ENCODE results near the gene NRL.
"Not testable (repeated sequence)": the region's sequence is repeated elsewhere in the genome, so short reads cannot be mapped to it uniquely, and the experiment has no call there.

NRL gene

DNA sequence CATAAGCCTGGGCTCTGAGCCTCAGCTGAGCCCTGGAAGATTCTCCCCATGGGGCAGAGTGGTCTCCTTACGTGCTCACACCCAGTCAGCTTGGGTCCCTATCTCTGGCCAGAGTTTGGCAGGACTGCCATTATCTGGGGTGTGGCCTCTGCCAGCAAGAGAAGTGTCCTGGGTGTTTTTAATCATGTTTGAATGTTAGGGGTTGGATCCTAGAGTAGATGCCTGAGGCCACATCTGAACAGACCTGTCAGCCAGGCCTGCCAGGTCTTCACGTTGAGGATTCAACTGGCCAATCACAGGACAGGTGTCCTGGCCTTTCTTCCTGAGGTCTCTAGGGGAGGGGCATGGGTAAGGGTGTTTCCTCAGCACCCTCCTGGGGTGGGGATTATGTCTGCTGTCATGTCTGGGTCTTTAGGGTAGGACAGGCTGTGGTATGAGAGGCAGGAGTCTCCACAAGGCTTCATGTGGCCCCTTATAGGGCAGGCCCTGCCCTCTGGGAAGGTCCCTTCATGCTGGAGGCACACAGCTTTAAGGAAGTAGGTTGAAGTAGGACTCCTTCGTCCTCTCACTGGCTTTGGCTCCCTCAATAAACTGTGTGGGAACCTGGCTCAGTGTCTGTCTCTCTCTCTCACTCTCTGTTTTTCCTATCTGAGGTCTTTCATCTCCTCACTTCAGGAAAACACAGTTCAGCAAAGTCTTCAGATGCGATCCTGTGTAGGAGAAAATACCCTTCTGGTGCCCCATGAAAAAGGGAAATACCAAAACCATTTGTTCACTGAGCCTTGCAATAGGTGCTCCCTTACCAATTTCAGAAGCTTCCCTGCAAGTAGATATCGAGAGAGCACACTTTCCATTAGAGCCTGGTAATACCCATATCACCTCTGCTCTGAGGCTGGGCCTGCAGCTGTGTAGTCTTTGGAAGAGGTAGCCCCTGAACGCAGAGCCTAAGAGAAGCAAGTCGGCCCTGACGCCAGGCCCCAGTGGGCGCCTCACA lies 9.0 kb upstream of the NRL start:
- no peak for DNase-seq (ENCODE audit: low read depth)

DNA sequence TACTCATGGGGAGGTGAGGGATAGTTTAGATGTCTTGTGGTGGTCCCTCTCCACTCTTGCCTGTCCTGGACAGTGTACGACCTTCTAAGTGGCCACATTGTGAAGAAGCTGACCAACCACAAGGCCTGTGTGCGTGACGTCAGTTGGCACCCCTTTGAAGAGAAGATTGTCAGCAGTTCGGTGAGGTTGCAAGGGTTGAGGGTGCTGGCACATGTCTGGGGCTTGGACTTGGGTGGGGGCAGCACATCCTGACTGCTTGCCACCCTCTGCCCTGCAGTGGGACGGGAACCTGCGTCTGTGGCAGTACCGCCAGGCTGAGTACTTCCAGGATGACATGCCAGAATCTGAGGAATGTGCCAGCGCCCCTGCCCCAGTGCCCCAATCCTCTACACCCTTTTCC lies 8.1 kb upstream of the NRL start:
- no peak for DNase-seq (ENCODE audit: low read depth)

DNA sequence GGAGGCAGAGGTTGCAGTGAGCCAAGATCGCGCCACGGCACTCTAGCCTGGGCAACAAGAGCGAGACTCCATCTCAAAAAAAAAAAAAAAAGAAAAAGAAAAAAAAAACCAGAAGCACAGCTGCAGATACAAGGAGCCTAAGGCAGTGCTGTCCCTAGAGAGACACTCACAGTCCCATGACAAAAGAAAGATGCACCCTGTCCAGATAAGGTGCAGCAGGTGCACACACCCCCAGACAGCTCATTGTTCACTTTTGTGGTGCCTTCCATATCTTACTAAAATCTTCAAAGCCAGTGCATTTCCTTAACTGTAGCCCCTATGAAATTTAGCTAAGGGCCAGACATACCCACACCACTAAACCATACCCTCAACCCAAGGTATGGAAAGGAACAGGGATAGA lies 7.7 kb upstream of the NRL start:
- DNase-seq (ENCODE audit: low read depth), result no peak

DNA sequence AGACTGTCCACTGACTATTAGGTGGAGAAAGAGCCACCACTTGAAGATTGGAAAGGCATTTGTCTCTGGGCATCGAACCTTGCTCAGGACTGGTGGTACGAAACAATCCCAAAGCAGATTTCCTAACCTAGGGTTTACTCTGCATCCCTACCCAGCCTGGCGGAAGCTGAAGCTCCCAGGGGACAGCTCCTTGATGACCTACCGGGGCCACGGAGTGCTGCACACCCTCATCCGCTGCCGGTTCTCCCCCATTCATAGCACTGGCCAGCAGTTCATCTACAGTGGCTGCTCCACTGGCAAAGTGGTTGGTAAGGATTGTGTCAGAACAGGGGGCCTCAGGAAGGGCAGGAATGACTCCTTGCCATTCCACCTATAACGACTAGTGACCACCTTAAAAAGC lies 6.5 kb upstream of the NRL start:
- no peak for DNase-seq (ENCODE audit: low read depth)

DNA sequence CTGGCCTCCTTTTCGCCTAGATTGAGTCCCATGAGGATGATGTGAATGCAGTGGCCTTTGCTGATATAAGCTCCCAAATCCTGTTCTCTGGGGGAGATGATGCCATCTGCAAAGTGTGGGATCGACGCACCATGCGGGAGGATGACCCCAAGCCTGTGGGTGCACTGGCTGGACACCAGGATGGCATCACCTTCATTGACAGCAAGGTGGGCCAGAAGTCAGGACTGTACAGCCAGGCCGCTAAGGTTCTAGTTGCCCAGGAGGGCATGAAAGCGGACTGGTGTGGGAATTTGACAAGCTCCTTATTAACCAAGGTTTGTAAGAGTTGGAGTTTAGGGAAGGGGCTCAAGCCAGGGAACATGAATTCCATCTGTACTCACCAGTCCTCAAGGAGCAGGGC lies 4.9 kb upstream of the NRL start:
- DNase-seq (ENCODE audit: low read depth), result no peak

DNA sequence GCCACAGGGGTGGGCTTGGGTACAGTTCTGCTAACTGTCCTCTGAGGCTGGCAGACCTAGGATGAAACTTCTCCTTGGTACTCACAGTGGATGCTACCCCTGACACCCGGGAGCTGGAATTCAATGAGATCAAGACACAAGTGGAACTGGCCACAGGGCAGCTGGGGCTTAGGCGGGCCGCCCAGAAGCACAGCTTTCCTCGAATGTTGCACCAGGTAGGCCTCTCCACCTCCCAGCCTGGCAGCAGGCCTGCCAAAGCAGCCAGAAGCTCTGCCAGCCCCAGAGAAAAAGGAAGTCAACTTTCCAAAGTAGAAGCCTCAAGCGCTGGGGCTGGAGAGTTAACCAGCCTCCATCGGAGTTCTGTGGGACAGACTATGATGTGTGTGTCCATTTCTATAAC lies 2.4 kb upstream of the NRL start:
- no peak for DNase-seq (ENCODE audit: low read depth)

DNA sequence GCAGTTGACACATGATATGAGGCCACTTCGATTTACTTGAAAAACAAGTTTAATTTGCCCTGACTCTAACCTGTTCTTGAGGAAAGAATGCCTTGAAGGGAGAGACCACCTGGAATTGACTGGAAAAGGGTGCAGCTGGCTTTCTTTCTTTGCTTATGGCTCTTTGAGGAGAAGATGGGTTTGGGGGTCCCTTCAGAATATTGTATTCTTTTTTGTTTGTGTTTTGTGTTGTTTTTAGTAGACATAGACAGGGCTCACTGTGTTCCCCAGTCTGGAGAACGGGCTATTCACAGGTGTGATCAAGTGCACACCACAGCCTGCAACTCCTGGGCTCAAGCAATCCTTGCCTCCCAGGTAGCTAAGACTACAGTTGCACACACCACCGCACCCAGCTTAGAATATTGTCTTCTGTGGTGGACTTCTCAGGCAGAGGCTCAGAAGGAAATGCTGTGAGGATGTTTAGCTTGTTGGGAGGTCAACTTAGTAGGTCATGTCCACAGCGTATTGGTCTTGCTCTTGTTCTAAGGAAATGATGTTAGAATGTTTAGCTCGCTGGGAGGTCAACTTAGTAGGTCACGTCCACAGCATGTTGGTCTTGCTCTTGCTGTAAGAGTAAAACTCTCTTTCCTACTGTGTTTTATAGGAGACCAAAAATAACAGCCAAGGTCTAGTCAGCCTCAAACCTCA lies 1.5 kb upstream of the NRL start:
- no peak for DNase-seq (ENCODE audit: low read depth)

DNA sequence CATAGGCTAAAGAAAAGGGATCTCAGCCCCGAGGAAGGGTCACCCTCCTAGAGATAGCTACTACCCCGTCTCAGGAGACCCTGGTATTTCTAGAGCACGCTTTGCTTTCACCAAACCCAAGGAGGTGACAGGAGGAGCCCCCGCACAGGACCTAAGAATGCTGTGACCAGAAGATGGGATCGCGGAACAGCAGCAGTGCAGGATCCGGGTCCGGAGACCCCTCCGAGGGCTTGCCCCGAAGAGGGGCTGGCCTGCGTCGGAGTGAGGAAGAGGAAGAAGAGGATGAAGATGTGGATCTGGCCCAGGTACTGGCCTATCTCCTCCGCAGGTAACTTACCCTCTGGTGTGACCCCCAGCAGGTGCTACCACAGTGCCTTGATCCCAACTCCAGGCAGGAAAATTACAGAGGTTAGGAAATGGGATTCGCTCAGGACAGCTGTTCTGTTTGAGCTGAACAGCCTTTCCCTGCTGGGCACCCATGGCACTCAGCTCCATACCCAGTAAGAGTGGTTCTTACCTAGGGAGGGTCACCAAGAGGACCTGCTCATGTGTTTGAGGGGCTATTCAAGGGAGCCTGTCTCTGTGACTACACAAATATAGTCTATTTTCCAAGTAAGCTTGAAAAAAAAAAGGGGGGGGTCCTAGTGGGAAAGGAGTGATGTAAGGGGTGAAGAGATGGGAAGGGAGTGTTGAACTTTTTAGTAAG lies 826 bp upstream of the NRL start:
- no peak for DNase-seq (ENCODE audit: low read depth)

DNA sequence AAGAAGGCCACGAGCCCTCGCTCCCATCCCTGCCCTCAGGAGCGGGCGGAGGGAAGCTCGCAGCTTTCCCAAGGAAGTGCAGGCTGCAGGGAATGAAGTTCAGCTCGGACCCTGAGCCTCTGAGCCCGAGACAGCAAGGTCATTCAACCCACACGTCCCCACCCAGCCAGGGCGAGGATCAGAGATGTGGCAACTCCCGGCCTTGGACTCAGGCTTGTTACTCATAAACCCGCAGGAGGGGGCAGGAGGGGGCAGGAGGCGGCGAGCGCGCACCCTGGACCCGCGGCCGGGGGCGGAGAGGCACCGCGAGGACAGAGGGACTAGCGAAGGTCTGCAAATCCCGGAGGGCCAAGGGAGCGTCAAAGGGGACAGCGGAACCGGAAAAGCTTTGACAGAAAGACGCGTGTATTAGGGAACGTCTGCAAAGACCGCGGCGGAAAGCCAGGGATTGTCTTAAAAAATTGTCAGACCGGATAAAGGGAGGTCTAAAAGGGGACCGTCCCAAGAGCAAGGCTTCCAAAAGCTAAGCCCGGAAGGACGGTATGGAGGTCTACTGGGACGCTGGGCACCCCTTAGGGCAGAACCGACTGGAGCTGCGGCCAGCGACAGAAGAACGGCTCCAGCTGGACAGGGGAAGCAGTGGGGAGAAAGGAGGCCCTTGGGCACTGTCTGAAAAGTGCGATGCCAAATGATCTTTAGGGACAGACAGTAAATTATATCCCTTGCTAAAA lies 783 bp downstream of the NRL start:
- DNase-seq (ENCODE audit: low read depth), result peak; percentile 73

DNA sequence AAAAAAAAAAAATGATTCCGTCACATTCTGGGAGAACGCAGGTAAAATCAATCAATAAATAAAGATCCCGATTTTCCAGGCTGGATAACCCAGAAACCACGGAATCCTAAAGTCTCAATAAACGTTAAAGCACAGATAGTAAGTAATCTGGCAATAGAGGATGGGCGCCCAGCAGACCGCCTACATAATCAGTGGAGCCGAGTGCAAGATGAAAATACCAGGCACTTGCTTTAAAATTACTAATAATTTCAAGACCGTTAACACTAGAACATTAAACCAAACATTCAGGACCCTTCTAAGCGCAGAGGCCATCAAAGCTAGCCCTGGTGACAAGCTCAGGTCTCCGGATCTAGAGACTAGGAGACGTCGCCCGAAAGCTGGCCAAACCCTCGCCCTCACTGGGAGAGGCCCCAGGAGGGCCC lies 1.4 kb downstream of the NRL start:
- no peak for DNase-seq (ENCODE audit: low read depth)

DNA sequence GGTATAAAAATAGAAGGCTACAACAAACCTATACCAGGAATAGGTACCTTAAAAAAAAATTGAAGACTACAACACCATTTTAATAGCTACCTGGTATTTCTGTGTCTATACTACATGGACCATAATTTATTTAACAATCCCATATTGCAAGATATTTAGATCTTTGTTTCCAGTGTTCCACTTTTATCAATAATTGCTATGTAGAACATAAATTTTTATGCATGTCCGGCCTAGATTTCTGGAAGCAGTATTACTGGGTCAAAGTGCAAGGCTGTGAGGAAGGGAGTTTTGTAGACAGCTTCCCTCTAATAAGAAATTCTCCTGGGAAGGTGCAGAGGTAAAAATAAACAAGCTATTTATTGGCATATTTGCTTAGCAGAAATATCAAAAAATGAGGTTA lies 4.2 kb downstream of the NRL start:
- DNase-seq (ENCODE audit: low read depth), result no peak

DNA sequence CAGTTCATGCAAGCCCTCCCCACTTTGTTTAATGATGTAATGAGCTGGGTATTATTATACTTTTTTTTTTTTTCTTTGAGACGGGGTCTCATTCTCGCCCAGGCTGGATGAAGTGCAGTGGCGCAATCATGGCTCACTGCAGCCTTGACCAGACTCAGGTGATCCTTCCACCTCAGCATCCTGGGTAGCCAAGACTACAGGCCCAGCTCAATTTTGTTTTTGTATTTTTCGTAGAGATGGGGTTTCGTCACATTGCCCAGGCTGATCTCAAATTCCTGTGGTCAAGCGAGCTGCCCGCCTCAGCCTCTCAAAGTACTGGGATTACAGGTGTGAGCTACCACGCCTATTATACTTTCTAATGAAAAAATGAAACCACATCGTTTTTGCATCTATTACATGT lies 4.7 kb downstream of the NRL start:
- no peak for DNase-seq (ENCODE audit: low read depth)

DNA sequence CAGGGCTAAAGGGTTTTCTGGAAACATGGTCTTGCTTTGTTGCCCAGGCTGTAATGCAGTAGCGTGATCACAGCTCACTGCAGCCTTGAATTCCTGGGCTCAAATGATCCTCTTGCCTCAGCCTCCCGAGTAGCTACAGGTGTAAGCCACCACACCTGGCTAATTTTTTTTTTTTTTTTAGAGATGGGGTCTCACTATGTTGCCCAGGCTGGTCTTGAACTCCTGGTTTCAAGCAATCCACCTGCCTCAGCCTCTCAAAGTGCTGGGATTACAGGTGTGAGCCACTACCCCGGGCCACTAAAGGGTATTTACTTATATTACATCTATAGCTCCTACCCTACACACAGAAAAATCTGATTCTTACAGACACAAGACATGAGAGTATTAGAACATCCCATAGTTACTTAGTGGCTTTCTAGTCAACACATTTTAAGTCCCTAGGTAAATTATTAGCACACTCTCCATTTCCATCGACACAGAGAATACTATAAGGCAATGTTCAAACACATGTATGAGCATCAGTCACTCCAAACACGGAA lies 6.3 kb downstream of the NRL start:
- DNase-seq (ENCODE audit: low read depth), result no peak

DNA sequence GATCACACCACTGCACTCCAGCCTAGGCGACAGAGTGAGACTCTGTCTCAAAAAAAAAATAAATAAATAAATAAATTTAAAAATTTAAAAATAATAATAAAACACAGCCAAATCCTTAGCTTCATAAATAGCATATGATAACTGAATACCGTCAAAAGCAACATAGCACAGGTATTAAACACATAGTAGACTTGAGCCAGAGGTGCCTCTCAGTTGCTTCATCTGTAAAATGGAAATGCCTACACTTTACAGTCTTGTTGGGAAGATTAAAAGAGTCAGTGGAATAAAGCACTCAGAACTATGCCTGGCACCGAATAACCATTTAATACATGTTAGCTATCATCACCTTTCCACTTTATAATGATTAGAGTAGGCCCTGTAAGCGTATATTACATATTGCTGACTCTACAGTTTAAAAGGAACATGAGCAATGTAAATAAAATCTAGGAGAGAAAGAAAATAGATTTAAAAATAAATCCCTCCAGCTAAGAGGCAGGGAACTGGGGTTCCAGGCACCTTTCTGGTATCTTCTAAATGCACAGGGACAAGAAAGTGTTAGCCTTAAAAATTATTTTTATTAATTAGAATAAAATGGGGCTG lies 8.0 kb downstream of the NRL start:
- DNase-seq (ENCODE audit: low read depth), result no peak

DNA sequence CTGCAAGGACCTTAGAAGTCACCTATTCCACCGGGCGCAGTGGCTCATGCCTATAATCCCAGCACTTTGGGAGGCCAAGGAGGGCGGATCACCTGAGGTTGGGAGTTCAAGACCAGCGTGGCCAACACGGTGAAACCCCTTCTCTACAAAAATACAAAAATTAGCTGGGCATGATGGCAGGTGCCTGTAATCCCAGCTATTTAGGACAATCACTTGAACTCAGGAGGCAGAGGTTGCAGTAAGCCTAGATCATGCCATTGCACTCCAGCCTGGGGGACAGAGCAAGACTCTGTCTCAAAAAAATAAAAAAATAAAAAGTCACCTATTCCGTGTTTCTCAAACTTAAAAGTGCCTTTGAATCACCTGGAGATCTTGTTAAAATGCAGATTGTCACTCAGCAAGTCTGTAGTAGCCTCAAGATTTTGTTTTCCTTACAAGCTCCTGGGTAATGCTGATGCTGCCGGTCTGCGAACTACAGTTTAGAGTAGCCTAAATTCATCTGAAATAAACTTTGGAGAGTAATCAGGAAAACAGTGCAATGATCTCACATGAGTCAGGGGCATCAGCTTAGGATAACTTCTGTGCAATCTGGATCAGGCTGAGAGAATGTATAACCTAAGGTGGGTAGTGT lies 9.0 kb downstream of the NRL start:
- not testable (repeated sequence) for DNase-seq (ENCODE audit: low read depth)

DNA sequence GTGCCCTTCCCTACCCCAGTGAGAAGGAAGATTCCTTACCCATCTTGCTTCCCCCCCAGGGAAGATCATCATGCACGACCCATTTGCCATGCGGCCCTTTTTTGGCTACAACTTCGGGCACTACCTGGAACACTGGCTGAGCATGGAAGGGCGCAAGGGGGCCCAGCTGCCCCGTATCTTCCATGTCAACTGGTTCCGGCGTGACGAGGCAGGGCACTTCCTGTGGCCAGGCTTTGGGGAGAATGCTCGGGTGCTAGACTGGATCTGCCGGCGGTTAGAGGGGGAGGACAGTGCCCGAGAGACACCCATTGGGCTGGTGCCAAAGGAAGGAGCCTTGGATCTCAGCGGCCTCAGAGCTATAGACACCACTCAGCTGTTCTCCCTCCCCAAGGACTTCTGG lies 11.3 kb downstream of the NRL start:
- DNase-seq (ENCODE audit: low read depth), result no peak

DNA sequence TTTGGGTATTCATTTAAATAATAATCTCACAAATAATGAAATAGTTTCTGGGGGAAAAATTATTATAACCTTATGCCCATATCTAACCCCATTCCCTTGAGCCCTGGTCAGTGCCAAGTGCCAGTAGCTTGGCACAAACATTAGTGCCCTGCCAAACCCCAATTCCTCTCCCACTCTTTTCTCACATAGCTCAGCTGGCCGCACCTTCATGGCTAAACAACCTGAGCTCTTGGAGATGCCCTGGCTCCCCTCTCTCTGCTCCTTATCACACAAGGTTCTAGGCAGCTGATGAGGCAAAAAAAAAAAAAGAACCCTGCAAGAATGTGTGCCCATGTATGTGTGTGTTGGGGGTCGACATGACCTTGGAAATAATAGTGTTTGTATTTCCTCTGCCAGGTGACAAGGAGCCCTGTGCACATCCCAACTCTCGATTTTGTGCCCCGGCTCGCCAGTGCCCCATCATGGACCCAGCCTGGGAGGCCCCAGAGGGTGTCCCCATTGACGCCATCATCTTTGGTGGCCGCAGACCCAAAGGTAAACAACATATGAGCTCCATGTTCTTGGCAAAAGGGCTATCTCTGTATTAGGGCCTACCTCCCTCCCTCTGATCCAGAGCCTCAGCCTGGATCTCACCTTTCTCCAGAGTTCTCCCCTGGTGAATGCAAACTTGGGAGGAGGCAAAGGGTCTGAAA lies 12.2 kb downstream of the NRL start:
- no peak for DNase-seq (ENCODE audit: low read depth)

DNA sequence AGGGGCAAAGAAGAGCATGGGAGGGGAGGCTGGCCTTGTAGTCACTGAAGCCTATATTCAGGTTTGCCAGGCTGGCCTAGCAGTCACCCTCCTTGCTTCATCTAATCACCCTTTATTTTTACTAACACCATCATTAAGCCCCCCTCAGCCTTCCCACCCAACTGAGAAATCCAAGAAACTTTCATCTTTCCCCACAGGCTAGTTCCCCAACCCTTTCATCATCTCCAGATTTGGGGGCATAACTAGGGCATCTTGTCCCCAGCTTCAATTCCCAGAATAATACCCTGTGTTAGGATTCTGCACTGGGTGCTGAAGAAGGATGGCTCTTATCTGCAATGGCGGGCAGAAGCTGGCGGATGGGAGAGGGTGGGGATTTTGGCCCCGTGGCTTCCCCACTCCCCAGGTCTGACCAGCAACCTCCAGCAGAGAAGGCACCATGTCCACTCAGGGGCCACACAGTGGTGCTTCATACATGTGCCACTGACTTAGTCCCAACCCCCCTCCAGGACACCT lies 13.7 kb downstream of the NRL start:
- DNase-seq (ENCODE audit: low read depth), result no peak

DNA sequence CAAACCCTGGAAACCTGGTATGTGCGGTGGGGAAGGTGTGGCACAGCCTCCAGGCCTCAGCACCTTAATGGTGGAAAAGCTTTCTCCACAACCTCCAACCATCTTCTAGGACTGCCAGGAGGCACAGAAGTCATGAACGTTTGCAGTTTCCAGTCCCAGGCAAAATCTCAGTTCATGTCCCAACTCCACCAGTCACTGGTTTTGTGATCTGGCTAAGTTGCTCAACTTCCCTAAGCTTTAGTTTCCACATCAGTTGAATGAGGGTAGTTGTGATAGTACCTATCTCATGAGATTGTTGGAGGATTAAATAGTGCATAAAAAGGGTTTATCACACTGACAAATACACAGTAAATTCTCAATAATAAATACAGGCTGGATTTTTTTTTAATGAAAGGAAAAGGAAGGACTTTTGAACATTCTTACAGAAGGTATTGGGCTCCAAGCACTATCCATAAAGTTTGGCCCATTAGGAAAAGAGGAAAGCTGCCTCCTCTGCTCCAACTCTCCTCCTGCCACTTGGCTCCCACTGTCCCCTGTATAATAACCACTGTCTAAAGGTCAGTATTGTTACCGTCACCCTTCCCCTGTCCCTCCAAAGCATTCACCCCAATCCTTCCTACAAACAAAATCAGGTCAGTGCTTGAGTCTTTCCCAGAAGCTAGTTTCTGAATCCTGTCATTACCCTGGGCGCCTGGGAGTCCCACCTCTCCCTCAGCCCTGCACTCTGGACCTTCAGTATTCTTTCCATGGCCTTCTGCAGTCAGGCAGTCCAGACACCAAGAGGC lies 14.4 kb downstream of the NRL start:
- no peak for DNase-seq (ENCODE audit: low read depth)

Measured in non-pigmented ciliary epithelial cell (primary cell).